ENCODE results near the gene LARP1B.
"Not testable (repeated sequence)": the region's sequence is repeated elsewhere in the genome, so short reads cannot be mapped to it uniquely, and the experiment has no call there.

The LARP1B gene

DNA sequence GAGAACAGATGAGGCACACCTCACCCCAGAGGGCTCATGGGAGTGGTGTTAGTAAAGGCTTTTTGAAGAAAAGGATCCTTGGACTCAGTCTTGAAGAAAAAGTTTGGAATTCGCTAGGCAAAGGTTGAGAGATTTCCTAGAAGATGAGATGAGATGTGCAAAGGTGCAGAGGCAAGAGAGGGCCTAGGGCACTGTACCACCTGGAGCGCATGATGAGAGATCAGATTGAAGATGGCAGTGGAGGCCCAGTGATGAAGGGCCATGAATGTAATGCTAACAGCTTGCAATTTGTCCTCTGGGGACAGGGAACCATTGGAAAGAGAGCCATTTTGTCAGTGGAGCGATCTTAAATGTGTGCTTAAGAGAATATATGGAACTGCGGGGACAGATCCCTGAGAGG, 181.5 kb downstream of the LARP1B start:
- Histone ChIP-seq H3K27me3 (ENCODE audit: insufficient read depth, low read length) (no peaks in the 10 kb centered on the region), H3K4me3 (ENCODE audit: low read length) (no peak overlapping the region), H3K4me1 (ENCODE audit: insufficient read depth, low read length) (peaks cover 6% of the 10 kb centered on the region), H2AFZ (ENCODE audit: low read depth, low read length) (no peak overlapping the region), H3K9me3 (ENCODE audit: low read length) (no peaks in the 10 kb centered on the region), H3K36me3 (ENCODE audit: insufficient read depth, low read length) (no peaks in the 10 kb centered on the region)

DNA sequence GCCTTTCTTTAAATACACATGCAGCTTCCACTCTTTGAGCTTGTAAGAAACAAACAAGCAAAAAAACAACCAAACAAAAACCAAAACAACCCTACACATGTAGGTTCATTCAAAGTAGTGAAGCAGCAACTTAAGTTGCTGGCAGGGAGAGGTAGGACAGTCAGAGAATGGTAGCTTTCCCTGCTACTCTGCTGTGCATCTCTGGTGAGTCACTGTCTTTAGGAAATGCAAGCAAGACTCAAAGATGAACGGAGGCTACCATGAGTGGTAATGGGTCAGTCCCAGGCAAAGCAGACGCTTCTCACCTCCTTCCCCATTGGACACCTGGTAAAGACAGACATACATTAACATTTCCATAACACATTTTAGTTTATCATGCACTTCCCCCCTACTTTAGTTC, 183.3 kb downstream of the LARP1B start:
- H3K4me1 ChIP-seq (ENCODE audit: insufficient read depth, low read length) = peaks cover 6% of the 10 kb centered on the region
- H3K4me3 ChIP-seq (ENCODE audit: low read length) = no peak overlapping the region
- no peaks in the 10 kb centered on the region for H3K36me3 ChIP-seq (ENCODE audit: insufficient read depth, low read length)
- no peak overlapping the region for H2AFZ ChIP-seq (ENCODE audit: low read depth, low read length)
- H3K9me3 ChIP-seq (ENCODE audit: low read length) = no peaks in the 10 kb centered on the region
- H3K27me3 ChIP-seq (ENCODE audit: insufficient read depth, low read length) = no peaks in the 10 kb centered on the region

DNA sequence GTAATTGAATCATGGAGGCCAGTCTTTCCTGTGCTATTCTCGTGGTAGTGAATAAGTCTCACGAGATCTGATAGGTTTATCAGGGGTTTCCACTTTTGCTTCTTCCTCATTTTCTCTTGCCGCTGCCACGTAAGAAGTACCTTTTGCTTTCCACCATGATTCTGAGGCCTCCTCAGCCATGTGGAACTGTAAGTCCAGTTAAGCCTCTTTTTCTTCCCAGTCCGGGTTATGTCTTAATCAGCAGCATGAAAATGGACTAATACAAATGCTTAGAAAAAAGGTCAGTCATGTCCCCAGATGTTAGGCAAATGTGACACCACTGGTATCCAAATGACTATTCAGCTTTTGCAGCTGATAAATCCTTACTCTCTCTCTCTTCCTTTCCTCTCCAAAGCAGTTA, 184.3 kb downstream of the LARP1B start:
- H3K9me3 ChIP-seq (ENCODE audit: low read length); H3K36me3 ChIP-seq (ENCODE audit: insufficient read depth, low read length); H3K4me1 ChIP-seq (ENCODE audit: insufficient read depth, low read length); H2AFZ ChIP-seq (ENCODE audit: low read depth, low read length); H3K4me3 ChIP-seq (ENCODE audit: low read length); H3K27me3 ChIP-seq (ENCODE audit: insufficient read depth, low read length): not testable (repeated sequence)

DNA sequence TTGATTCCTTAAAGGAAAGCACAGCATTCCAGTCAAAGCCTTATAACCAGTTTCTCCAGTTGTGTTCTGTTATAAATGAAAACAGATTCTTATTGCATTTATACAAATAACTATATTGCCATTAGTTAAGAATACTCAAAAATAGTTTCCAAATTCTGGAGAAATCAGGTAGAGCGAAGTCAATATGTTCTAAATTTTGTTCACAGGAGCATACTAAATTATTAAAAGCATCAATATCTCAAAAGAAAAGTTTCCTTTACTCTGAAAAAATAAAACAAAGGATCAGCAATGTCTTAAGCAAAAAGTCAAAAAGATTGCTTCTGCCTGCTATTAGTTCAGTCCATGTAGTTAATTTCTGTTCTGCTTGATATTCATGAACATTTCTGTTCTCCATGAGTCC, 186.8 kb downstream of the LARP1B start:
- H3K36me3 ChIP-seq (ENCODE audit: insufficient read depth, low read length) = no peaks in the 10 kb centered on the region
- H3K9me3 ChIP-seq (ENCODE audit: low read length) = no peaks in the 10 kb centered on the region
- no peak overlapping the region for H3K4me3 ChIP-seq (ENCODE audit: low read length)
- H3K27me3 ChIP-seq (ENCODE audit: insufficient read depth, low read length) = no peaks in the 10 kb centered on the region
- H2AFZ ChIP-seq (ENCODE audit: low read depth, low read length) = no peak overlapping the region
- H3K4me1 ChIP-seq (ENCODE audit: insufficient read depth, low read length) = no peaks in the 10 kb centered on the region

DNA sequence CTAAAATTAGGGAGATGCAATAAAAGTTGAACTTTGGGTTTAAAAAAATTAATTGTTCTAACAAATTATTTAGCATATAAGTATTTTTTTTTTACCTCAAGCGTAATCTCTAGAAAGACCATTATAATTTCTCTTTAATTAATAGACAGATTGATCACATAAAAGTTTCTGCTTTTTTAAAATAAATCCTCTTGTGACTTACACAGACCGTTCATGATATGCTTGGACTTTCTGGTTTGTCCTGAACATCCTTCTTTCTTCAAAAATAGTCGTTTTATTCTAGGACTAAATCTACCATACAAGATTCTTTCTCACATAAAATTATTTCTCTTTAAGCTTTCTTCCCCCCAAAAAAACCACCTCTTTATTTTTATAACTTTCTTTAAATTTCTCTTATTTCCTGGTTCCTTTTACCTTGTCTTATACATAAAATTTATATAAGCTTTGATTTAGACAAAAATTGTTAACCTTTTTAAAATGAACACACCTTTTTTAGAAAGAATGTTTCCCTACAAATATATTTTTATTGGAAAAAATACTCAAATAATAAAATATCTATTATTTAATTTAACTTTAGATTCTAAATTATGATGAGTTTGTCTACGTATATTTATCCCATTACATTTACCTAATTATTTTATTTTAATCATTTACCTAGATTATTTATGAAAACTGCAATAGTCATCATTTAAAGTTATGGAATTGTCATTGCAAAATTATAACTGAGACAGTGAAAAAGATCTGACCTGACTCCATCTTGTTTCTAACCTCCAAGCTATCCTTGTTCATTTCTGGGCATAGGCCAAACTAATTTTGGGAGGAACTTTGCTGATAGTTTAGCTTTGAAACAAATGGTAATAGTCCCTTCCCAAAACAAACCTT, 188.9 kb downstream of the LARP1B start:
- Histone ChIP-seq H3K4me3 (ENCODE audit: low read length) (no peak overlapping the region), H2AFZ (ENCODE audit: low read depth, low read length) (no peak overlapping the region), H3K9me3 (ENCODE audit: low read length) (no peaks in the 10 kb centered on the region), H3K36me3 (ENCODE audit: insufficient read depth, low read length) (no peaks in the 10 kb centered on the region), H3K27me3 (ENCODE audit: insufficient read depth, low read length) (no peaks in the 10 kb centered on the region), H3K4me1 (ENCODE audit: insufficient read depth, low read length) (no peaks in the 10 kb centered on the region)

DNA sequence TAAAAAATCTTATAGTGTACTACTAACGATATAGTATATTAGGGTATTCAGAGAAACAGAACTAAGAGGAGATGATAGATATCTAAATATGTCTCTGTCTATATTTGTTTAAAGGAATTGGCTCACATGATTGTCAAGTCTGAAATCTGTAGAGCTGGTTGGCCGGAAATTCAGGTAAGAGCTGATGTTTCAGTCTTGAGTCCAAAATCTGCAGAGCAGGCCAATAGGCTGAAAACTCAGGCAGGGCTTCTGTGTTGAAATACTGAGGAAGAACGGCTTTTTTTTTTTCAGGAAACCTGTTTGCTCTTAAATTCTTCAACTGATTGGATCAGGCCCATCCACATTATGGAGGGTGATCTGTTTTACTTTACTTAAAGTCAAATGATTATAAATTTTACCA, 194.8 kb downstream of the LARP1B start:
- H3K9me3 ChIP-seq (ENCODE audit: low read length) = no peaks in the 10 kb centered on the region
- H3K27me3 ChIP-seq (ENCODE audit: insufficient read depth, low read length) = no peaks in the 10 kb centered on the region
- no peak overlapping the region for H3K4me3 ChIP-seq (ENCODE audit: low read length)
- no peaks in the 10 kb centered on the region for H3K36me3 ChIP-seq (ENCODE audit: insufficient read depth, low read length)
- no peak overlapping the region for H2AFZ ChIP-seq (ENCODE audit: low read depth, low read length)
- no peaks in the 10 kb centered on the region for H3K4me1 ChIP-seq (ENCODE audit: insufficient read depth, low read length)

DNA sequence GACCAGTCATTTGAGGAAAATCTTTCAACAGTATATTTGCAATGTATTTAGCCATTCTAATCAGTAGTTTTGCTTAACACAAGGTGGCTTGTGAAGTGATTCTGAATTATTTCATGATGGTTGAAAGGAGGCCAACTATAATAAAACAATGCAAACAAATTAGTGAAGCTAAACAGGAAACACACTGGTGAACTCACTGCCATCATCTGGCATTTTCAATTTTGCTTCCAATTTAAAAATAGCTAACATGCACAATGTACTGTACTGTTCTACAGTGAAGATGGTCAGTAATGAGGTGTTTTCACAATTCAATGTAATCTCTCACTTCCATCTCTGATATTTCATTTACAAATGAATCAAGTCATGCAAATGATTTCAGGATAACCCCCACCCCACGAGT, 195.4 kb downstream of the LARP1B start:
- Histone ChIP-seq H3K36me3 (ENCODE audit: insufficient read depth, low read length) (no peaks in the 10 kb centered on the region), H3K27me3 (ENCODE audit: insufficient read depth, low read length) (no peaks in the 10 kb centered on the region), H3K4me3 (ENCODE audit: low read length) (no peak overlapping the region), H3K4me1 (ENCODE audit: insufficient read depth, low read length) (no peaks in the 10 kb centered on the region), H2AFZ (ENCODE audit: low read depth, low read length) (no peak overlapping the region), H3K9me3 (ENCODE audit: low read length) (no peaks in the 10 kb centered on the region)

DNA sequence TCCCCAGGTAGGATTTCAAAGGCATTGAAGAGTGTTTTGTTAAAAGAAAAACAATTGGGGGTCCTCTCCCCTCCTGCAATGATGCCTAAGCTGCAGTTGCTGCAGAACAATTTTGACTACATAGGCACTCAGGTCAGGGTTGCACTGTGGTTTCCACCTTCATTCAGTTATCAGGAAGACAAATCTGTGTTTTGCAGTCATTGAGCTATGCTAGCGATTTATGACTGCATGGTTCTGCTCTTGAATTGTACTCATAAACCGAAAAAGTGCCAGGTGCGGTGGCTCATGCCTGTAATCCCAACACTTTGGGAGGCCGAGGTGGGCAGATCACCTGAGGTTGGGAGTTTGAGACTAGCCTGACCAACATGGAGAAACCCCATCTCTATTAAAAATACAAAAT, 197.1 kb downstream of the LARP1B start:
- not testable (repeated sequence) for H3K36me3 ChIP-seq (ENCODE audit: insufficient read depth, low read length); H3K27me3 ChIP-seq (ENCODE audit: insufficient read depth, low read length); H3K4me3 ChIP-seq (ENCODE audit: low read length); H2AFZ ChIP-seq (ENCODE audit: low read depth, low read length); H3K4me1 ChIP-seq (ENCODE audit: insufficient read depth, low read length); H3K9me3 ChIP-seq (ENCODE audit: low read length)

DNA sequence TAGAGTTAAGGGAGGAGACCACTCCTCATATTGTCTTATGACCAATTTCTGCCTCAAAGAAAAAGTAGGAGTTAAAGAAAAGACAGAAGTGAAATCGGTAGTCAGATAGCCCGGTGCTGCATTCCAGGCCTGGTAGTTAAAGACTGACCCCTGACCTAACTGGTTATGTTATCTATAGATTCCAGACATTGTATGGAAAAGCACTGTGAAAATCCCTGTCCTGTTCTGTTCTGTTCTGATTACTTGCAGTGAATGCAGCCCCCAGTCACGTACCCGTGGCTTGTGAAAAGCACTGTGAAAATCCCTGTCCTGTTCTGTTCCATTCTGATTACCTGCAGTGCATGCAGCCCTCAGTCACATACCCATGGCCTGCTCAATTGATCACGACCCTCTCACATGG, 198.8 kb downstream of the LARP1B start:
- H3K4me3 ChIP-seq (ENCODE audit: low read length); H3K27me3 ChIP-seq (ENCODE audit: insufficient read depth, low read length); H3K9me3 ChIP-seq (ENCODE audit: low read length); H2AFZ ChIP-seq (ENCODE audit: low read depth, low read length); H3K4me1 ChIP-seq (ENCODE audit: insufficient read depth, low read length); H3K36me3 ChIP-seq (ENCODE audit: insufficient read depth, low read length): not testable (repeated sequence)
